Subcutaneous adipose tissue (tissue), 4 donors: ENCODE results near the gene ABR. TPM values are rescaled to one million over a fixed set of nuclear protein-coding genes. Genes with fewer than 3 reads are reported as not detected.

Source experiments
- total RNA-seq, 4 donors: library from RNA; depleted of rRNA; stranded (reverse); fragments of >200 nt; gene quantifications; one replicate each; pipeline ENCODE4 v1.1.0, GENCODE V29; 2016
- TF ChIP-seq, protein P1 (sequence below): fragments of 450-650 bp; IDR thresholded peaks from one replicate; pipeline ENCODE4 v1.5.1; 2016; ENCODE audit warnings: low read depth, mild to moderate bottlenecking, control low read depth, antibody characterized with exemption, moderate library complexity

ABR gene
- total RNA-seq, 4 donors from 2014 or later = 53.8 to 82.8 (median 70.8) TPM

DNA sequence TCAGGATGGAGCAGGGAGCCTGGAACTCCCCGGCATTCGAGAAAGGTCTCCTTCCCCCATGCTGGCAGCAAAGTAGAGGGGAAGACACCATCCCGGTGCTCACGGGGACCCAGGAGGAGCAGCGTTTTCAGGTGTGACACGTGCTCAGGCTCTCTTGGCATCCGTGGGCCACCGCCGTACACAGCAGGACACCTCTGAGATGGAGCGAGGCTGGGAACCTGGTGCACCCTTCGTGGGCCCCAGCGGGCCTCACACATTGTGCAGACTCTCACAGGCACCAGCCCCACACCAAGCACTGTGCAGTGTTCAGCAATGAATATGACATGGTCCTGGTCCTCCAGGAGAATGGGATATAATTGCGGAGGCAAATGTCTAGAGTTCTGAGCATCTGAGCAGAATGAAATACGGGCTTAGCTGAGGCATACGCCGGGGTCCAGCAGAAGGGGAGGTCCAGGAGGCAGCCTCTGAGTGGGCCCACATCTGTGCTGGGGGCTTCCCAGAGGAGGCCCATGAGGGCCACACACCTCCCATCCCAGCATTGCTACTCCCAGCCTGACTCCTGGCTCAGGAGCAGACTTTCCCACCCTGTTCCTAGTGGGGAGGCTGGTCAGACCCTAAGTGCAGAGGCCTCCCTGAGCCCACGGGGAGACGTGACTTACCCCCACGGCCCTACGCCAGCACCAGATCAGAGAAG lies 72.6 kb downstream of the ABR start:
- TF ChIP-seq, protein P1, sequence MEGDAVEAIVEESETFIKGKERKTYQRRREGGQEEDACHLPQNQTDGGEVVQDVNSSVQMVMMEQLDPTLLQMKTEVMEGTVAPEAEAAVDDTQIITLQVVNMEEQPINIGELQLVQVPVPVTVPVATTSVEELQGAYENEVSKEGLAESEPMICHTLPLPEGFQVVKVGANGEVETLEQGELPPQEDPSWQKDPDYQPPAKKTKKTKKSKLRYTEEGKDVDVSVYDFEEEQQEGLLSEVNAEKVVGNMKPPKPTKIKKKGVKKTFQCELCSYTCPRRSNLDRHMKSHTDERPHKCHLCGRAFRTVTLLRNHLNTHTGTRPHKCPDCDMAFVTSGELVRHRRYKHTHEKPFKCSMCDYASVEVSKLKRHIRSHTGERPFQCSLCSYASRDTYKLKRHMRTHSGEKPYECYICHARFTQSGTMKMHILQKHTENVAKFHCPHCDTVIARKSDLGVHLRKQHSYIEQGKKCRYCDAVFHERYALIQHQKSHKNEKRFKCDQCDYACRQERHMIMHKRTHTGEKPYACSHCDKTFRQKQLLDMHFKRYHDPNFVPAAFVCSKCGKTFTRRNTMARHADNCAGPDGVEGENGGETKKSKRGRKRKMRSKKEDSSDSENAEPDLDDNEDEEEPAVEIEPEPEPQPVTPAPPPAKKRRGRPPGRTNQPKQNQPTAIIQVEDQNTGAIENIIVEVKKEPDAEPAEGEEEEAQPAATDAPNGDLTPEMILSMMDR = no peak

DNA sequence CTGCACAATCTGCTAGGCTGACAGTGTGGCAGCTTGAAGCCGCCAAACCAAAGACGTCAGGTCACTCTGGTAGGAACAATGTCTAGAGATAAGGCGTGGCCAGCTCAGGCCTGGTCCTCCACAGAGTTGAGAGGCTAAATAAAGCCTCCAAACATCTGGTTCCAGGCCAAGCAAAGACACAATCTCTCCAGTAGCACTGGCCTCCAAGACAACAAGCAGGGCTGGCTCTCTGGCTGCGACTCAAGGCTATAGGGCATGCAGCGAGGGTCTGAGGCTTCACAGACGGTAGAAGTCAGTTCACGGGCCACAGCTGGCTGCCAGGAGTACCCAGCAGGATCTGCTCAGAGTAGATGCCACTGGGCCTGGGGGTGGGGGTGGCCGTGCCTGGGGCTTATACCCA lies 75.6 kb downstream of the ABR start:
- TF ChIP-seq, protein P1 = no peak

DNA sequence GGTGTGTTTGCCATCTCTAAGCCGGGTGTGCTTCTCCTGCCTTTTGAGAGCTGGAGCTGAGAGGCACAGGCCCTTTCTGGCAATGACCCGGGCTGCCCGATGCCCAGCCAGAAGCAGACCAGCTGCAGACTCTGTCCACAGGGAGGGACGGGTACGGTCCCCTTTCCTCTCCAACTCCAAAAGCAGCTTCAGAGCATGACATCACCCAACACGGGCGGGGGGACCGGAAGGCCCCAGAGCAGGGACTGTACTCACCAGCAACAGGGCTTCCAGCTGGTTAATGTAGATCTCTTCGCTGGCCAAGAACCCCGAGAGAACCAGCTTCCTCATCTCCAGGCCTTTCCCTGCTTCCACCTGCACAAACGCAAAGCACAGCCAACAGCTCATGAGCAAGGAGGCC lies 79.4 kb downstream of the ABR start:
- TF ChIP-seq, protein P1 = no peak

DNA sequence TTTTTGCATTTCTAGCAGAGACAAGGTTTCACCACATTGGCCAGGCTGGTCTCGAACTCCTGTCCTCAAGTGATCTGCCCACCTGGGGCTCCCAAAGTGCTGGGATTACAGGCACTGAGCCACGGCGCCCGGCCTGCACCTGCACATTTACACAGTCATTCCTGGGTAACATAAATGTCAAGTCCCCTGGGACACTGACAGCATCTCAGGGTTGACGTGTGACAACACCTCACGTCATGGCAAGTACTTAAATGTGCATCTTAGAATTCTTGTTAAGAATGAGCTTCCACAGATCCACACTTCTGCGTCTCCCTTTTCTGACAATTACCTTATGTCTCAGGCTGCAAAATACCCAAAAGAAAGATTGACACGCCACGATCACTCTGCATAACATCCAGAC lies 80.5 kb downstream of the ABR start:
- TF ChIP-seq, protein P1 = no peak

DNA sequence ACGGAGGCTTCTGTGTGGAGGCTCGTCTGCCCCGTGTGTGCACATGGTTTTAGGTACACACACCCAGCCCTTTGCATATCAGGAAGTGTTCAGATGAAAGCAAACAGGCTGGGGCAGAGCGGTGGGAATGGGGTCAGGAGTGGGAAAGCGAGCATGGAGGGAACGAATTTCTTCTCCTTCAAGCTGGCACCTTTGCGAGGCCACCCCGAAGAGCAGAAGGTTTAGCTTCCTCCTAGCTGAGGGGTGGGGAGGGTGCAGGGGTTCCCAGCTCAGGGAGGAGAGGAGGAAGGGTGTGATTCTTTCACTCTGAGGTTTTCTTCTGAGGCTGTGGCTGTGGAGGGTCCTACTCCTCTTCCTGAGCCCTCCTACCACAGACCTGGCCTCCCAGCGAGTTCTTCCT lies 83.6 kb downstream of the ABR start:
- TF ChIP-seq, protein P1 = no peak

DNA sequence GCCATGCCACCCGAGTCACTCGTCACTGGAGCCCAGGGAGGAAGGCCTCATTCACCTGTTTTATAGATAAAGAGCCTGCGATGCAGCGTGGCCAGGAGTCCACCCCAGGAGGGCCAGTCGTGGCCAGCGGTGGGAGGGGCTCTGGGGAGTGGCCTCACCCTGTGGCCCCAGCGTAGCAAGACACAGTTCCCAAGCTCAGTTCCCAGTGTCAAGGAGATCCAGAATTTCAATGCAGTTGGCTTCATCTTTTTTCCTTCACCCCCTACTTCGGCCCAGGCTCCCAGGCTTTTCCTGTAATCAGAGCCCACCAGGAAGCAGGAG lies 84.0 kb downstream of the ABR start:
- TF ChIP-seq, protein P1 = no peak

DNA sequence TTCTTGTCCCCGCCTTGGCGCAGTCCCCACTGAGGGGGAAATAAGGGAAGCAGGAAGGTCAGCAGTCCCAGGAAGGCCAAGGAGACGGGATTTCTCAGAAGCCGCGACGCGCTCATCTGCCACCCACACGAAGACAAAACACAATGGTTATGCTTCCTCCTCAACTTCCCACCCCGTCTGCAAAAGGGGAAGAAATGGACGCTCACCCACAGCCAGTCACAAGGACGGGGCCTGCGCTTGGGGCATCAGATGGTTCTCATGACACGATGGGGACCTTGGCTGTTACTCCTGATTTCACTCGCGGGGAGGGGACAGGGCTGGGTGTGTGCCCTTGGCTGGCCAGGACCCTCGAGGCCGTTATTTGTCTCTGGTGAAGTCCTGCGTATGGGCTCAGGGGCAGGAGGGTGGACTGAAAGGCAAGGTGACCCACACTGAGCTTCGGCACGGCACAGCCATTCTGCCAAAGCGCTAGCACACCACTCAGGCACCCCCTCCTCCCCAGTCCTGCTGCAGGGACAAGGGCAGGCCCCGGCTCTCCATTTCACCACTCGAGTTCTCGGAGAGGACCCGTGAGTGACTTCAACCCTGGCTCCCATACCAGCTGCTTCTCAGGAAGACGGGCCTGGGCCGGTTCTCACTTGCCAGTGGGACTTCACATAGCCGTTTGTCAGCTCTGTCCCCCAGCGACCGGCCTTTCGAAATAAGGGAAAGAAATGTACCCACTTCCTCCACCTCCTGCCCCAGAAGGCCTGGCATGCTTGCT lies 84.5 kb downstream of the ABR start:
- TF ChIP-seq, protein P1 = no peak
